Head of caudate nucleus (tissue), 42 donors: ENCODE data around the gene EIF2S2.
"Not testable (repeated sequence)": the region's sequence is repeated elsewhere in the genome, so short reads cannot be mapped to it uniquely, and the experiment has no call there.

Source experiments
- DNase-seq, 42 donors: peaks; one replicate each; pipeline versions ENCODE4 v3.0.0 to v3.0.0-alpha.2; 2020 to 2021; ENCODE audit warnings: mixed read lengths in 7 of 42
- intact Hi-C: fragments of 100-400 bp; cut with DNase I; formaldehyde crosslinking; loops from one replicate; pipeline ENCODE4 v1.15.0; 2022

Gene EIF2S2

GRCh38 chr20:34111702-34112599 is at the start of gene EIF2S2:
TSS of gene EIF2S2 (minus strand) at chr20:34112243. CDS start at chr20:34112110, 133 bp downstream.
- intact Hi-C loops: loop anchor here (2.0 to 10.0 kb wide), 2 partner anchors 301 to 377 kb away; partner anchors contain the start of genes CHMP4B and ZNF341
- peak; percentile 84 to 97 (median 92) for DNase-seq

GRCh38 chr20:34157697-34158096 is 45.7 kb upstream of the EIF2S2 start:
- intact Hi-C loops: not testable (repeated sequence)

GRCh38 chr20:34155836-34156235 is 43.8 kb upstream of the EIF2S2 start:
- no peak for DNase-seq
- intact Hi-C loops: no loop called here

More at GRCh38 chr20:34157697-34158096, 45.7 kb upstream of the EIF2S2 start:
- not testable (repeated sequence) for DNase-seq

GRCh38 chr20:34153169-34153568 is 41.1 kb upstream of the EIF2S2 start:
- DNase-seq, intact Hi-C loops: not testable (repeated sequence)

GRCh38 chr20:34152073-34152472 is 40.0 kb upstream of the EIF2S2 start:
- DNase-seq, intact Hi-C loops: not testable (repeated sequence)

GRCh38 chr20:34150306-34151000 is 38.4 kb upstream of the EIF2S2 start:
- intact Hi-C loops: no loop called here
- no peak for DNase-seq

- no peak for DNase-seq
- intact Hi-C loops: no loop called here
Measured at GRCh38 chr20:34145280-34145819, 33.3 kb upstream of the EIF2S2 start.

GRCh38 chr20:34143951-34144350 is 31.9 kb upstream of the EIF2S2 start:
- intact Hi-C loops: no loop called here
- no peak for DNase-seq

- intact Hi-C loops: no loop called here
- DNase-seq: no peak
Measured at GRCh38 chr20:34142121-34142520, 30.1 kb upstream of the EIF2S2 start.

- DNase-seq: no peak
- intact Hi-C loops: no loop called here
Measured at GRCh38 chr20:34141293-34141692, 29.2 kb upstream of the EIF2S2 start.

- DNase-seq, intact Hi-C loops: not testable (repeated sequence)
Measured at GRCh38 chr20:34135525-34136275, 23.7 kb upstream of the EIF2S2 start.

GRCh38 chr20:34133365-34133860 is 21.4 kb upstream of the EIF2S2 start:
- DNase-seq, intact Hi-C loops: not testable (repeated sequence)

GRCh38 chr20:34132943-34133342 is 20.9 kb upstream of the EIF2S2 start:
- intact Hi-C loops, DNase-seq: not testable (repeated sequence)

GRCh38 chr20:34132491-34132890 is 20.4 kb upstream of the EIF2S2 start:
- intact Hi-C loops, DNase-seq: not testable (repeated sequence)

GRCh38 chr20:34131491-34131890 is 19.4 kb upstream of the EIF2S2 start:
- intact Hi-C loops: no loop called here

GRCh38 chr20:34129518-34130162 is 17.6 kb upstream of the EIF2S2 start:
- intact Hi-C loops: no loop called here
- peak; percentile 12 to 87 (median 58) for DNase-seq

More at GRCh38 chr20:34131491-34131890, 19.4 kb upstream of the EIF2S2 start:
- no peak for DNase-seq

GRCh38 chr20:34127792-34128191 is 15.7 kb upstream of the EIF2S2 start:
- no peak for DNase-seq
- intact Hi-C loops: no loop called here
